Activated T-helper 17 cell treated with anti-CD3 and anti-CD28 coated beads, Interleukin-2, amount 50 U/mL, for 72 hours (primary cell): ENCODE data around the gene CGB5. TPM values are rescaled to one million over a fixed set of nuclear protein-coding genes. Genes with fewer than 3 reads are reported as not detected.
"Not testable (repeated sequence)": the region's sequence is repeated elsewhere in the genome, so short reads cannot be mapped to it uniquely, and the experiment has no call there.

Experiments
- ATAC-seq: fragments of 150-1000 bp; cut with Tn5 transposase; replicated peaks from 2 replicates; pipeline ENCODE4 v1.10.0; 2021; ENCODE audit warnings: mild to moderate bottlenecking, moderate library complexity
- H3K27ac Mint-ChIP-seq: one replicate; pipeline ENCODE4 v1.8.0; 2022; ENCODE audit warnings: mixed read lengths
- H3K27me3 Mint-ChIP-seq: one replicate; pipeline ENCODE4 v1.8.0; 2022; ENCODE audit warnings: mixed read lengths
- H3K36me3 Mint-ChIP-seq: one replicate; pipeline ENCODE4 v1.8.0; 2022; ENCODE audit warnings: low read depth, mild to moderate bottlenecking, mixed read lengths
- H3K4me1 Mint-ChIP-seq: one replicate; pipeline ENCODE4 v1.8.0; 2022; ENCODE audit warnings: mixed read lengths
- H3K4me3 Mint-ChIP-seq: one replicate; pipeline ENCODE4 v1.8.0; 2022; ENCODE audit warnings: mild to moderate bottlenecking, mixed read lengths
- H3K9me3 Mint-ChIP-seq: one replicate; pipeline ENCODE4 v1.8.0; 2022; ENCODE audit warnings: mixed read lengths
- total RNA-seq, 2 donors: library from RNA; stranded (reverse); gene quantifications; one replicate each; pipeline ENCODE4 v1.2.3, GENCODE V29; 2022

Gene CGB5
- not detected for total RNA-seq

DNA sequence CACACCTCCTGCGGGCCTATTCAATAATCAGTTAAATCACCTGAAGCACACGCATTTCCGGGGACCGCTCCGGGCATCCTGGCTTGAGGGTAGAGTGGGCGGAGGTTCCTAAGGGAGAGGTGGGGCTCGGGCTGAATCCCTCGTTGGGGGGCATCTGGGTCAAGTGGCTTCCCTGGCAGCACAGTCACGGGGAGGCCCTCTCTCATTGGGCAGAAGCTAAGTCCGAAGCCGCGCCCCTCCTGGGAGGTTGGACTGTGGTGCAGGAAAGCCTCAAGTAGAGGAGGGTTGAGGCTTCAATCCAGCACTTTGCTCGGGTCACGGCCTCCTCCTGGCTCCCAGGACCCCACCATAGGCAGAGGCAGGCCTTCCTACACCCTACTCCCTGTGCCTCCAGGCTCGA lies at the start of gene CGB5:
CGB5 (plus strand) TSS at position 301 of the 400 bp plus-strand sequence. CDS start 362 bp downstream, outside the sequence.
- not testable (repeated sequence) for H3K9me3 Mint-ChIP-seq, H3K36me3 Mint-ChIP-seq, H3K27me3 Mint-ChIP-seq, ATAC-seq, H3K4me3 Mint-ChIP-seq, H3K4me1 Mint-ChIP-seq, H3K27ac Mint-ChIP-seq

DNA sequence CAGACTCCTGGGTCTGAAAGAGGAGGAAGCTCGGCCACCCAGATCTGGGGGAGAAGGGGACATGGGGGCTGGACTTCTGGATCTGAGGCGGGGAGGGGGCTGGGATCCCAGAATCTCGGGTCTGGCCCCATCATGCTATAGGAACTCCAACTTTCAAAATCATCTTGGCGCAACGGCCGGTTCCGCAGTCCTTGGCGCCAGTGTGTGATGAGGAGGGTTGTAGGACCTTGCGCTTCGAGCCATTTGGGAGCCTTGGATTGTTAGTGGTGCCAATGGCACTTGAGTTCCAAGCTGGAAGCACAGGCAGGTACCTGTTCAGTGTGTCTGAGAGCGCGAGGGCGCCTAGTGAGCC lies 49.6 kb upstream of the CGB5 start:
- no peaks in the 10 kb centered on the region for H3K9me3 Mint-ChIP-seq
- peak overlapping the region; percentile 86 for H3K4me3 Mint-ChIP-seq
- H3K4me1 Mint-ChIP-seq, result peaks cover 34% of the 10 kb centered on the region
- no peak for ATAC-seq
- H3K27me3 Mint-ChIP-seq, result no peaks in the 10 kb centered on the region
- peak overlapping the region; percentile 92 for H3K27ac Mint-ChIP-seq
- peaks cover 54% of the 10 kb centered on the region for H3K36me3 Mint-ChIP-seq

DNA sequence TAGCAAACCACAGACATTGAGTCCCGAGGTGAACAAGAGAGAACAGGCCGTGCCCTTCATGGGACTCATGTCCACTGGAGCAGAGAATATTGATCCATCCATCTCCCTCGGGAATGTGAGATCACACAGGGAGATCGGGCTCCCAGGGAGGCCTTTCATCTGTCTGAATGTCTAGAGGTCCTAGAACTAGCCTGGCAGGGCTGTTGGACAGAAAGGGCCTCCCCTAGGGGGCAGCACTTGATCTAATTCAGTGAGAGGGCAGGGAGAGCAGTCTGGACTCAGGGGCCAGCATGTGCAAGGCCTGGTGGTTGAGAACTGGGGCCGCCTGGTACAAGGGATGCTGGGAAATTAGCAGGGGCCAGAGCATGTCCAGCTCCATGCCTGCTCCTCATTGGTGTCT lies 45.7 kb upstream of the CGB5 start:
- no peak for ATAC-seq
- peak overlapping the region; percentile 63 for H3K27ac Mint-ChIP-seq
- no peak overlapping the region for H3K4me3 Mint-ChIP-seq
- no peaks in the 10 kb centered on the region for H3K9me3 Mint-ChIP-seq
- peaks cover 51% of the 10 kb centered on the region for H3K36me3 Mint-ChIP-seq
- H3K27me3 Mint-ChIP-seq, result no peaks in the 10 kb centered on the region
- H3K4me1 Mint-ChIP-seq, result peaks cover 21% of the 10 kb centered on the region

DNA sequence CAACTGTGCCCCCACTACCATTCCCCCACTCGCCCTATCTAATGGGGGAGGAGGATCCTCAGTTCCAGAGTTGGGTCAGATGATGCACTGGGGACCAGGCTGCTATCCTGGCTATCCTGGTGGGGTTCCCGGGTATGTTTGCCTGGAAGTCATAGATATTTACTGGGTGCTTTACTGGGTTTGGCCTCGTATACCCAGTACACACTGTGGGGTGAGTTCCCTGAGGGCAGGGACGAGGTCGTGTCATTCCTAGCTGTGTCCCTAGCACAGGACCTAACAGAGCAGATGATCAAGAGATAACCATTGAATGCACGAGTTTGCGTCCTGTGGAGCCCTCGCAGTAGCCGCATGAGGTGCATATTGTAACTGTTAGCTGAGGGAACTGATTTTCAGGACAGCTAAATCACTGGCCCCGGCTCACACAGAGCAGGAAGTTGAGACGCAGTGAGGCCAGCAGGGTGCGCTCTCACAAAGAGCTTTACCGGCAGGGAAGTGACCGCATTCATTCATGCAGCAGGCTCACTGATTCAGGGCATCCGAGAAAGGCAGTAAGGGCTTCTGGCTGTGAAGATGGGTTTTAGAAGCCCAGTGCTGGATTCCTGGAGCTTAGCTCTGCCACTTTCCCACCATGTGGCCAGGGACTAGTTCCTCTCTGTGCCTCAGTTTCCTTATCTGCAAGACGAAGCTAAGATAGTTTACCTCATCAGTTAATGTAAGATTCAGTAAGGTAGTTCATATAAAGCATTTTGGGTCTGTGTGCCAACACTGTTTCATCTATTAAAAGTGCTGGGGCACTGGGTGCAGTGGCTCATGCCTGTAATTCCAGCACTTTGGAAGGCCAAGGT lies 43.9 kb upstream of the CGB5 start:
- Mint-ChIP-seq H3K36me3 (peaks cover 54% of the 10 kb centered on the region), H3K9me3 (no peaks in the 10 kb centered on the region), H3K27ac (no peak overlapping the region), H3K4me3 (no peak overlapping the region), H3K4me1 (peaks cover 12% of the 10 kb centered on the region), H3K27me3 (no peaks in the 10 kb centered on the region)
- peak; percentile 95 for ATAC-seq

DNA sequence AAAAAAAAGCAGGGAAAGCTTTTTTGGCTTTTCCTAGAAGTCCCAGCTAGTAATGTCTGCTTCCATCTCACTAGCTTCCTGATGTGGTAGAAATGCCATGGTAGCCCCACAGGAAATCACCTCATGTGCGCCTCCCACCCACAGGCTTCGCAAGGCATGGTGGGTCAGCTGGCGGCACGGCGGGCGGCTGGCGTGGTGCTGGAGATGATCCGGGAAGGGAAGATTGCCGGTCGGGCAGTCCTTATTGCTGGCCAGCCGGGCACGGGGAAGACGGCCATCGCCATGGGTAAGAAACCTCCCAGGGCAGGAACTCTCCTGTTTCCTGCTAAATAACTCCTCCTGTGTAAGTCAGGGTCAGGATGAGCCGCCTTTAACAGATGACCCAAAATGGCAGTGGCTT lies 39.5 kb upstream of the CGB5 start:
- Mint-ChIP-seq H3K27ac (no peak overlapping the region), H3K9me3 (no peaks in the 10 kb centered on the region), H3K4me3 (no peak overlapping the region), H3K27me3 (no peaks in the 10 kb centered on the region), H3K36me3 (peaks cover 83% of the 10 kb centered on the region), H3K4me1 (no peaks in the 10 kb centered on the region)
- no peak for ATAC-seq

DNA sequence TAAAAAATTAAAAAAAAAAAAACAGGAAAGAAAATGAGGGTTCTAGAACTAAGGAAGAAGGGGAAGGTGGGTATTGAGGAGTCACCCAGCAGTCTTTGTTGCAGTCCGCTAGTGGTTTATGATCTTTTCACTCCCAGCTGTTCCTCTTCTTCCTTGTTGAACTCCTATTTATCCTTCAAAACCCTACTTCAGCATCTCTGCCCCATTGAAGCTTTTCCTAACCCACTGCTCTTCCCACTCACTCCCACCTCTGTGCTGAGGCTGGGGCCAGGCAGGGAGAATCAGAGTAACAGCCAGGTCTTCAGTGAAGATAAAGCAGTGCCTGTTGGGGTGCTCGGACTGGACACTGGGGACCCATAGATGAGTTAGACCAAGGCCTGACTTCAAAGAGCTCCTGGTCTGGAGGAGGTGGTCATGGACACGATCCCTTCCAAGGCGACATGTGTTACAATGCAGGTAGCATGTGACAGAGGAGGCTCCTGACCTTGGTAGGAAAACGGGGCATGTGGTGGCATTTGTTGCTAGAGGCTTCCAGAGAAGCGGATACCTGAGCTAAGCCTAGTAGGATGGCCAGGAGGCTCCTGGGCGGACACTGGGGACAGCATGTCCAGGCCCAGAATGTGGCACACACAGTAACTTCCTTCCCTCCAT lies 38.6 kb upstream of the CGB5 start:
- H3K4me1 Mint-ChIP-seq, result no peaks in the 10 kb centered on the region
- H3K27me3 Mint-ChIP-seq, result no peaks in the 10 kb centered on the region
- H3K36me3 Mint-ChIP-seq, result peaks cover 83% of the 10 kb centered on the region
- no peaks in the 10 kb centered on the region for H3K9me3 Mint-ChIP-seq
- no peak overlapping the region for H3K27ac Mint-ChIP-seq
- no peak overlapping the region for H3K4me3 Mint-ChIP-seq
- ATAC-seq, result no peak

DNA sequence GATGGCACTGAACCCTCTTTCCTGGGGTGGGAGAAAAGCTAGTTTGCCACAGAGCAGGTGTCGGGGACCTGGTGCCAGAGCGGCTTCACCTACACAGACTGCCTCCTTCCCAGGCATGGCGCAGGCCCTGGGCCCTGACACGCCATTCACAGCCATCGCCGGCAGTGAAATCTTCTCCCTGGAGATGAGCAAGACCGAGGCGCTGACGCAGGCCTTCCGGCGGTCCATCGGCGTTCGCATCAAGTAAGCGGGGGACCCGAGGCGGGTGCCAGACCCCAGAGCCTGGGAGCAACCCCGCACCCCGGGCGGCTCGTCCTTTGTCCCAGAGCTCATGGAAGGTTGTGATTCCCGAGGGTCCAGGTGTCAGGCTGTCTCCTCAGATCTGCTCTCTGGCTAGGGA lies 36.7 kb upstream of the CGB5 start:
- no peaks in the 10 kb centered on the region for H3K27me3 Mint-ChIP-seq
- no peak overlapping the region for H3K27ac Mint-ChIP-seq
- peaks cover 90% of the 10 kb centered on the region for H3K36me3 Mint-ChIP-seq
- no peaks in the 10 kb centered on the region for H3K4me1 Mint-ChIP-seq
- H3K9me3 Mint-ChIP-seq, result no peaks in the 10 kb centered on the region
- no peak overlapping the region for H3K4me3 Mint-ChIP-seq
- no peak for ATAC-seq

DNA sequence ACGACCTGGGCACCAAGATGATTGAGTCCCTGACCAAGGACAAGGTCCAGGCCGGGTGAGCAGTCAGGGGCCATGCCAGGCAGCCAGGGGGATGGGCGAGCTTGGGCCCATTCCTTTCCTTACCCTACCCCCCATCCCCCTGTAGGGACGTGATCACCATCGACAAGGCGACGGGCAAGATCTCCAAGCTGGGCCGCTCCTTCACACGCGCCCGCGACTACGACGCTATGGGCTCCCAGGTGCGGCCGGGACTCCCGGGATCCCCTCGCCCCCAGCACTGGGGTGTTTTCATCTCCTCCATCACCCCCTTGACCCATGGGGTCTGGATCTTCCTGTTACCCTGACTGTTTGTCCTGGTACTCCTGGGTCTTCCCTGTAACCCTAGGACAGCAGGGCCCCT lies 33.8 kb upstream of the CGB5 start:
- Mint-ChIP-seq H3K27me3 (no peaks in the 10 kb centered on the region), H3K9me3 (no peaks in the 10 kb centered on the region), H3K36me3 (peaks cover 86% of the 10 kb centered on the region), H3K27ac (no peak overlapping the region), H3K4me1 (no peaks in the 10 kb centered on the region), H3K4me3 (no peak overlapping the region)
- ATAC-seq, result no peak

DNA sequence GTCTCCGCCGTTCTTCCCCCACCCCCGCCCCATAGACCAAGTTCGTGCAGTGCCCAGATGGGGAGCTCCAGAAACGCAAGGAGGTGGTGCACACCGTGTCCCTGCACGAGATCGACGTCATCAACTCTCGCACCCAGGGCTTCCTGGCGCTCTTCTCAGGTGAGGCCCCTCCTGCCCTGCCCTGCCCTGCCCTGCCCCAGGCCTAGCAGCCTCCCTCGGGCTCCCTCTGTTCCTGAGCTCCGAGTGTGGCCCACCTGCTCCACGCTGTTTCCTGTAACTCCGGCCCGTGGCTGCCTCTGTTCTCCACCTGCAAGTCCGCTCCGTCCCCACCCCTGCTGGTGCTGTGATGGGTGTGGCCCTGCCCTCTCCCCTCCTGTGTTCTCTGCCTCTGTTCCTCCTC lies 33.2 kb upstream of the CGB5 start:
- Mint-ChIP-seq H3K4me3 (no peak overlapping the region), H3K4me1 (no peaks in the 10 kb centered on the region), H3K27ac (no peak overlapping the region), H3K36me3 (peaks cover 83% of the 10 kb centered on the region), H3K27me3 (no peaks in the 10 kb centered on the region), H3K9me3 (no peaks in the 10 kb centered on the region)
- ATAC-seq, result no peak

DNA sequence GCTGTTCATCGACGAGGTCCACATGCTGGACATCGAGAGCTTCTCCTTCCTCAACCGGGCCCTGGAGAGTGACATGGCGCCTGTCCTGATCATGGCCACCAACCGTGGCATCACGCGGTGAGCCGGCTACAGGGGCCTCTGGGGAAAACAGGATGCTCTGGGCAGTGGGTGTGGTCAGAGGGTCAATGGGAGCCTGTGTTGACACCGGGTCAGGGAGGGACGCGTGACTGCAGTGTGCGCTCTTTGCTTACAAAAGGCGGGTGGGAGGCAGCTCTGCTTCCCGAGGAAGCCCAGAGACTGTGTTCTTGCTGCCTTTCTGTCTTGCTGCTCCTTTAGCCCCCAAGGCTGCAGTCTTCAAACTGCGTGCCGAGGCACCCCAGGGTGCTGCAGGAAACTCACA lies 32.5 kb upstream of the CGB5 start:
- H3K4me1 Mint-ChIP-seq, result no peaks in the 10 kb centered on the region
- no peak for ATAC-seq
- H3K36me3 Mint-ChIP-seq, result peaks cover 76% of the 10 kb centered on the region
- no peak overlapping the region for H3K4me3 Mint-ChIP-seq
- no peak overlapping the region for H3K27ac Mint-ChIP-seq
- H3K27me3 Mint-ChIP-seq, result no peaks in the 10 kb centered on the region
- no peaks in the 10 kb centered on the region for H3K9me3 Mint-ChIP-seq

DNA sequence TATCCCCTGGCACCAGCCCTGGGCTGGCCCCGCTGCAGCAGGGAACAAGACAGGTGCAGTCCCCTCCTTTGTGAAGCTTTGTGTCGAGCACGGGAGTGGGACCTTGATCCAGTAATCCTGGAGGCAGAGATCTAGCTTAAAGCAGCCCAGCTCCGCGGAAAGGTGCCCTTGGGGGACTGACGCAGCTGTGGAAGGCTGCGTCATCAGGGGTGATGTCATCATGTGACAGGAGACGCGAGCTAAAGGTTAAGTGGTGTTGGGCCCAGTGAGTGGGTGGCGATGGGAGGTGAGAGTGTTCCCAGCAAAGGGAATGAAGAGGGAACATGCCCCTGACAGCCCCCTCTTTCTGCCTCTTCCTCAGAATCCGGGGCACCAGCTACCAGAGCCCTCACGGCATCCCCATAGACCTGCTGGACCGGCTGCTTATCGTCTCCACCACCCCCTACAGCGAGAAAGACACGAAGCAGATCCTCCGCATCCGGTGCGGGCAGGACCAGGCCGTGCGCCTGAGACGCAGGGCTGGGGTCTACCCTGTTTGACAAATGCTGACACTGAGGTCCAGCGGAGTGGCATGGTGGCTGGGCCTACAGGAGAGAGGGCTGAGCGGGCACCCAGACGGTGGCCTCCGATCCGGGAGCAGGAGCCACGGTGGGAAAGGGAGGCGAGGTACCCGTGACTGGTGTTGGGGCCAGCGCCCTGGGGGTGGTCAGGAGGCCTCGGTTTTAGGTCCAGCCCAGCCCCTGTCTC lies 29.4 kb upstream of the CGB5 start:
- Mint-ChIP-seq H3K27me3 (peaks cover 3% of the 10 kb centered on the region), H3K36me3 (peaks cover 50% of the 10 kb centered on the region), H3K27ac (no peak overlapping the region), H3K4me3 (no peak overlapping the region), H3K4me1 (peaks cover 5% of the 10 kb centered on the region), H3K9me3 (no peaks in the 10 kb centered on the region)
- ATAC-seq, result no peak

DNA sequence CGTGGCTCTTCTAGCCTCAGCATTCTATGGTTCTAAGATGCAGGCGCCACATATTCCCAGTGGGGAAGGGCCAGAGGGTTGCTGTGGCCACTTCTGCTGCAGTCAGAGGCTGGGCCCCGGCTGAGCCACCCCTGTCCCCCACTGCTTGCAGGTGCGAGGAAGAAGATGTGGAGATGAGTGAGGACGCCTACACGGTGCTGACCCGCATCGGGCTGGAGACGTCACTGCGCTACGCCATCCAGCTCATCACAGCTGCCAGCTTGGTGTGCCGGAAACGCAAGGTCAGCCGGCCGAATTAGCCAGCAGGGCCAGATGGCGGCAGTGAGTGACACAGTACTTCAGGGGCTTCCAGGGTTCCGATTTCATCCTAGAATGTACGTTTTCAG lies 28.8 kb upstream of the CGB5 start:
- Mint-ChIP-seq H3K27me3 (peaks cover 4% of the 10 kb centered on the region), H3K4me1 (peaks cover 7% of the 10 kb centered on the region), H3K4me3 (no peak overlapping the region), H3K36me3 (peaks cover 45% of the 10 kb centered on the region), H3K9me3 (no peaks in the 10 kb centered on the region), H3K27ac (no peak overlapping the region)
- ATAC-seq, result no peak

DNA sequence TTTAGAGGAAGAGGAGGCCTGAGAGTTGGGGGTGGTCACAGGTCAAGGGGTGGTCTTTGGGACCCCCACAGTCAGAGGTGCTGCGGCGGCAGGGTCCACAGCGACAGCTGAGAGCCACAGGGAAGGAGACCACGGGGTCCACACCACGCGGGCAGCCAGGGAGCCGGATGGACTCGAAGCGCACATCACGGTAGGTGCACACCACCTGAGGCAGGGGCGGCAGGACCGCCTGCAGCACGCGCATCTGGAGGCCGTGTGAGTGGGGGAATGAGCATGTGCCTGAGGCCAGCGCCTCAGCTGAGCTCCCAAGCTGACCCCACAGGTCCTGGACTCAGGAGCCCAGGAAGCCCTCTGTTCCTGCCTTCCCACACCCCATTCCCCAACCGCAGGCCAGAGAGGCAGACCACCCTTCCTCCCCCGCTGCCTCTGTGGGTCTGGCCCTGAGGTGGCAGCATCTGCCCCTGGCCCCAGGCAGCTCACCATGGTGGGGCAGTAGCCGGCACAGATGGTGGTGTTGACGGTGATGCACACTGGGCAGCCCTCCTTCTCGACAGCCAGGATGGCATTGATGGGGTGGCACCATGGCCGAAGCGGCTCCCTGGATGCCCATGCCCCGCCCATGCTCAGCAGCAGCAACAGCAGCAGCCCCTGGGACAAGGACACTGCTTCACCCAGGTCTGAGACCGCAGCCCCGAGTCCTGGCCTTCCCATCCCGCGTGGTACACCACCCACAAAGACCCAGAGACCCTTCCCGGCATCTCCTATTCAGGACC lies 27.4 kb upstream of the CGB5 start:
- Mint-ChIP-seq H3K4me3 (no peak overlapping the region), H3K9me3 (no peaks in the 10 kb centered on the region), H3K27me3 (peaks cover 4% of the 10 kb centered on the region), H3K36me3 (peaks cover 31% of the 10 kb centered on the region), H3K27ac (no peak overlapping the region), H3K4me1 (peaks cover 11% of the 10 kb centered on the region)
- no peak for ATAC-seq

DNA sequence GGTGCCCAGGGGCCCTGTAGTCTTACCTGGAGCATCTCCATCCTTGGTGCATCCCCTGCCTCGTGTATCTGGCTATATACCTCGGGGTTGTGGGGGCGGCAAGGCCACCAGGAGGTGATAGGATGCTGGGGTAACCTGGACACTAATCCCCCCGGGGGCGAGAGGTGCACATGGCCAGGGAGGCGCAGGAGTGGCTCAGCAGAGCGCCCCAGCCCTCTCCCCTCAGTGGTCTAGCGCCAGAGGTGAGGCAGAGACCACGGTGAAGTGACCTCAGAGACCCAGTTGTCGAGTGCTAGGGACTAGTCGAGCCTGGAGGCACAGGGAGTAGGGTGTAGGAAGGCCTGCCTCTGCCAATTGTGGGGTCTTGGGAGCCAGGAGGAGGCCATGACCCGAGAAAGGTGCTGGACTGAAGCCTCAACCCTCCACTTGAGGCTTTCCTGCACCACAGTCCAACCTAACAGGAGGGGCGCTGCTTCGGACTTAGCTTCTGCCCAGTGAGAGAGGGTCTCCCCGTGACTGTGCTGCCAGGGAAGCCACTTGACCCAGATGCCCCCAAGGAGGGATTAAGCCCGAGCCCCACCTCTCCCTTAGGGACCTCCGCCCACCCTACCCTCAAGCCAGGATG lies 26.5 kb upstream of the CGB5 start, which contains the start of gene LHB:
LHB (minus strand) TSS at position 51 of the 625 bp plus-strand sequence; CDS start at position 41, 10 bp downstream.
- H3K4me1 Mint-ChIP-seq, result peaks cover 15% of the 10 kb centered on the region
- peaks cover 4% of the 10 kb centered on the region for H3K27me3 Mint-ChIP-seq
- H3K36me3 Mint-ChIP-seq, result peaks cover 26% of the 10 kb centered on the region
- H3K4me3 Mint-ChIP-seq, result peak within 1 kb of the TSS; percentile 94
- H3K9me3 Mint-ChIP-seq, result no peaks in the 10 kb centered on the region
- no peak within 1 kb of the TSS for H3K27ac Mint-ChIP-seq
- ATAC-seq, result no peak
